ENCODE measurements around the gene ULK1.

Gene ULK1

DNA sequence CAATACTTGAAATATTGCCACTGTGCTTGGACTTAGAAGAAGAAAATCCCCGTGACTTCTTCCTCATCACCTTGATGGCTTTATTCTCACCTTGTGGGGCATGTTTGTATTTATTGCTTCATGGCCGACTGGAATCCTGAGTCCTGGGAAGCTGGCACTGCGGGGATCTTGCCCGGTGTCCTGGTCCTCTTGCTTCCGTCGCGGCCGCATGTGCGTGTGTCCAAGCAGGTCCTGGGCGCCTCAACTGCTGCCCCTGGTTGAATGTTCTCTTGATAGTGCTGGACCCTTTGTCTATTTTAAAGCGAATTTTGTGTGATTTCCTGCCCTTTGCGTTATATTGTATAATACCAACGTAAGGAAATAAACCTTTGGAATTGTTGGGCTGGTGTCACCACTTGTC is 28.4 kb downstream of the ULK1 start:
- H3K4me3 ChIP-seq (ENCODE audit: low read depth, low read length): no peak overlapping the region
- no peaks in the 10 kb centered on the region for H3K27me3 ChIP-seq (replicated peaks)
- no peak overlapping the region for H3K27ac ChIP-seq
- in situ Hi-C loops (cut with HindIII; ENCODE audit: low pct_ligation_motif_present, low sequenced_read_pairs): no loop called here
- H3K36me3 ChIP-seq (replicated peaks): peaks cover 20% of the 10 kb centered on the region
- no peak for TF ChIP-seq CTCF (IDR thresholded peaks at IDR 0.05; ENCODE audit: low read depth, low read length, missing control alignments)
- no peak for DNase-seq

- DNase-seq: no peak
- H3K27me3 ChIP-seq (replicated peaks): no peaks in the 10 kb centered on the region
- H3K27ac ChIP-seq: no peak overlapping the region
- TF ChIP-seq CTCF (IDR thresholded peaks at IDR 0.05; ENCODE audit: low read depth, low read length, missing control alignments): no peak
- in situ Hi-C loops (cut with HindIII; ENCODE audit: low pct_ligation_motif_present, low sequenced_read_pairs): no loop called here
- peaks cover 20% of the 10 kb centered on the region for H3K36me3 ChIP-seq (replicated peaks)
- H3K4me3 ChIP-seq (ENCODE audit: low read depth, low read length): no peak overlapping the region
Observed at GRCh38 chr12:131923260-131923659, 28.8 kb downstream of the ULK1 start.

GRCh38 chr12:131927110-131928079 is 33.0 kb downstream of the ULK1 start:
- in situ Hi-C loops (cut with HindIII; ENCODE audit: low pct_ligation_motif_present, low sequenced_read_pairs): no loop called here
- H3K27ac ChIP-seq: no peak overlapping the region
- no peak for DNase-seq
- H3K4me3 ChIP-seq (ENCODE audit: low read depth, low read length): no peak overlapping the region
- H3K27me3 ChIP-seq (replicated peaks): no peaks in the 10 kb centered on the region
- peaks cover 14% of the 10 kb centered on the region for H3K36me3 ChIP-seq (replicated peaks)
- no peak for TF ChIP-seq CTCF (IDR thresholded peaks at IDR 0.05; ENCODE audit: low read depth, low read length, missing control alignments)

DNA sequence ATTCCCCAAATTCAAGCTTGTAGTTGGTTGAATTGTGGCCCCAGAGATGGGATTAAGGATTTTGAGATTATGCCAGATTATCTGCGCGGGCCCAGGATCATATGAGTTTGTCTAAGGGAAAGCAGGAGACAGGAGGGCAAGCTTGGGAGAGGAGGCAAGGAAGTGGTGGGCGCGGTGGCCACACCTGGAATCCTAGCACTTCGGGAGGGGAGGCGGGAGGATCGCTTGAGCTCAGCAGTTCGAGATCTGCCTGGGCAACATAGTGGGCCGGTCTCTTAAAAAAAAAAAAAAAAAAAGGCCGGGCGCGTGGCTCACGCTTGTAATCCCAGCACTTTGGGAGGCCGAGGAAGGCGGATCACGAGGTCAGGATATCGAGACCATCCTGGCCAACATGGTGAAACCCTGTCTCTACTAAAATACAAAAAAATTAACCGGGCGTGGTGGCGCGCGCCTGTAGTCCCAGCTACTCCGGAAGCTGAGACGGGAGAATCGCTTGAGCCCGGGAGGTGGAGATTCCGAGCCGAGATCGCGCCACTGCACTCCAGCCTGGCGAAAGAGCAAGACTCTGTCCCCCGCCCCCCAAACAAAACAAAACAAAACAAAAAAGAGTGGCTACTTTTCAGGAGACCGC is 33.8 kb downstream of the ULK1 start:
- DNase-seq: no peak
- Histone ChIP-seq H3K4me3 (ENCODE audit: low read depth, low read length) (peak overlapping the region; percentile 67), H3K27ac (peak overlapping the region; percentile 30), H3K36me3 (replicated peaks) (peaks cover 21% of the 10 kb centered on the region), H3K27me3 (replicated peaks) (no peaks in the 10 kb centered on the region)
- in situ Hi-C loops (cut with HindIII; ENCODE audit: low pct_ligation_motif_present, low sequenced_read_pairs): no loop called here
- no peak for TF ChIP-seq CTCF (IDR thresholded peaks at IDR 0.05; ENCODE audit: low read depth, low read length, missing control alignments)

GRCh38 chr12:131928711-131929580 is 34.5 kb downstream of the ULK1 start, which contains the start of gene PUS1:
TSS of gene PUS1 (plus strand) at chr12:131929276. CDS start at chr12:131929723, 447 bp downstream.
- H3K4me3 ChIP-seq (ENCODE audit: low read depth, low read length): peak within 1 kb of the TSS; percentile 95
- in situ Hi-C loops (cut with HindIII; ENCODE audit: low pct_ligation_motif_present, low sequenced_read_pairs): no loop called here
- no peak for TF ChIP-seq CTCF (IDR thresholded peaks at IDR 0.05; ENCODE audit: low read depth, low read length, missing control alignments)

More at GRCh38 chr12:131928711-131929580, 34.5 kb downstream of the ULK1 start, which contains the start of gene PUS1:
- H3K27me3 ChIP-seq (replicated peaks): no peaks in the 10 kb centered on the region
- peak; percentile 89 for DNase-seq
- peak within 1 kb of the TSS; percentile 84 for H3K27ac ChIP-seq
- H3K36me3 ChIP-seq (replicated peaks): peaks cover 28% of the 10 kb centered on the region
